Measurements from ENCODE around the gene SEPTIN3. TPM values are rescaled to one million over a fixed set of nuclear protein-coding genes. Genes with fewer than 3 reads are reported as not detected.

Gene SEPTIN3
- total RNA-seq, 1 experiment from 2014 or later: 3.6 TPM

DNA sequence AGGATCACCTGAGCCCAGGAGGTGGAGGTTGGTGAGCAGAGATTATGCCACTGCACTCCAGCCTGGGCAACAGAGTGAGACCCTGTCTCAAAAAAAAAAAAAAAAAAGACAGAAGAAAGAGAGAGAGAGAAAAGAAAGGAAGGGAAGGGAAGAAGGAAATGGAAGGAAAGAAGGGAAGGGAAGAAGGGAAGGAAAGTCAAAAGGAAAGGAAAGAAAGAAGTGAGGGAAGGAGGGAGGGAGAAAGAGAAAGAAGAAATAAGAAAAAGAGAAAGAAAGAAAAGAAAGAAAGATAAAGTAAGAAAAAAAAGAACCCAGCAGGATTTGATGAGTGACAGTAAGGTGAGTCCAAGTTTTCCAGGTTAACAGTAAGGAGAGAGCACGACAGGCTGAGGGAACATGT lies 49.0 kb downstream of the SEPTIN3 start:
- no peaks in the 10 kb centered on the region for H3K36me3 ChIP-seq (ENCODE audit: insufficient read depth, low read length, poor library complexity, severe bottlenecking)
- BruUV-seq (replicated peaks): no TSS peak
- TF ChIP-seq EZH2 (IDR thresholded peaks at IDR 0.05; ENCODE audit: borderline replicate concordance, low read depth, low read length, poor library complexity, severe bottlenecking): no peak
- TF ChIP-seq CTCF (conservative IDR thresholded peaks at IDR 0.05; ENCODE audit: low read depth, low read length): no peak
- H3K9me3 ChIP-seq (ENCODE audit: low read depth, low read length, poor library complexity, severe bottlenecking): no peaks in the 10 kb centered on the region
- no peaks in the 10 kb centered on the region for H3K4me1 ChIP-seq (ENCODE audit: insufficient read depth, low read length, poor library complexity, severe bottlenecking)
- ChIA-PET CTCF (no interaction called here), POLR2A (ENCODE audit: low non-redundant PET) (no interaction called here)
- H3K4me3 ChIP-seq (ENCODE audit: low read depth, low read length, poor library complexity, severe bottlenecking): no peak overlapping the region
- DNase-seq (ENCODE audit: low spot score): no peak
- H3K27ac ChIP-seq (ENCODE audit: low read depth, low read length, poor library complexity, severe bottlenecking): no peak overlapping the region
- intact Hi-C loops (cut with micrococcal nuclease; ENCODE audit: unreplicated experiment): no loop called here
- peaks cover 5% of the 10 kb centered on the region for H3K27me3 ChIP-seq (replicated peaks; ENCODE audit: insufficient read depth, low read depth, low read length, poor library complexity)

Other genes starting within 250 kb of the SEPTIN3 start
- 25.9 and 27.4 TPM in 2 replicates for gene CCDC134, start 168.8 kb upstream of the SEPTIN3 start, total RNA-seq (2021)
- gene SREBF2, start 136.3 kb upstream of the SEPTIN3 start, total RNA-seq (2021): 141 and 162 TPM in 2 replicates
- 1.4 and 1.8 TPM in 2 replicates for gene SHISA8, start 54.4 kb upstream of the SEPTIN3 start, total RNA-seq (2021)
- gene TNFRSF13C, start 42.6 kb upstream of the SEPTIN3 start, total RNA-seq (2021): 6.6 and 8.0 TPM in 2 replicates
- gene CENPM, start 22.3 kb upstream of the SEPTIN3 start, total RNA-seq (2021): 62.1 and 67.2 TPM in 2 replicates
- gene WBP2NL, start 29.3 kb downstream of the SEPTIN3 start, total RNA-seq (2021): 0.24 TPM in 1 of 2 replicates, not detected in the other
- 17.7 and 18.4 TPM in 2 replicates for gene NAGA, start 101.4 kb downstream of the SEPTIN3 start, total RNA-seq (2021)
- 0.70 and 0.97 TPM in 2 replicates for gene PHETA2, start 104.8 kb downstream of the SEPTIN3 start, total RNA-seq (2021)
- 61.8 and 62.6 TPM in 2 replicates for gene SMDT1, start 110.3 kb downstream of the SEPTIN3 start, total RNA-seq (2021)
- 138 and 166 TPM in 2 replicates for gene NDUFA6, start 121.3 kb downstream of the SEPTIN3 start, total RNA-seq (2021)
- gene CYP2D6, start 161.4 kb downstream of the SEPTIN3 start, total RNA-seq (2021): 2.4 and 2.8 TPM in 2 replicates

Measured in A673 (cell line).